Measurements from ENCODE around the gene APOO. TPM values are rescaled to one million over a fixed set of nuclear protein-coding genes. Genes with fewer than 3 reads are reported as not detected.

The APOO gene
- total and polyA plus RNA-seq, 2 of the 4 experiments (the other 2 are of a cell fraction): 9.0 to 14.2 TPM

GRCh38 chrX:23952984-23953907 is 45.5 kb upstream of the APOO start (continued):
- no peak for TF ChIP-seq MAZ (IDR thresholded peaks at IDR 0.05; ENCODE audit: borderline replicate concordance, low read depth, low read length)
- TF ChIP-seq RAD21 (IDR thresholded peaks at IDR 0.05; ENCODE audit: low read length): no peak

- ChIA-PET CTCF (no interaction called here), POLR2A (ENCODE audit: unreplicated experiment) (no interaction called here)
- no TSS peak for BruUV-seq (replicated peaks)
- Histone ChIP-seq H3K56ac (ENCODE audit: extremely low read depth, insufficient read depth, low read length) (no peak overlapping the region), H4K91ac (ENCODE audit: insufficient read depth, low read depth, low read length) (no peak overlapping the region), H3K27ac (ENCODE audit: insufficient read depth, low read length) (no peak overlapping the region), H2AK9ac (replicated peaks; ENCODE audit: low read depth, low read length, poor library complexity) (no peak overlapping the region), H3K9ac (ENCODE audit: low read depth, low read length) (no peak overlapping the region), H3K23ac (ENCODE audit: low read depth, low read length) (no peak overlapping the region), H3K79me1 (ENCODE audit: low read depth in 1 of 2, low read length in 2 of 2) (no peaks in the 10 kb centered on the region), H2AFZ (replicated peaks; ENCODE audit: low read length, poor library complexity) (no peak overlapping the region), H3K4me2 (ENCODE audit: low read depth, low read length) (no peak overlapping the region), H2AK5ac (ENCODE audit: low read depth, low read length) (no peak overlapping the region), H4K8ac (ENCODE audit: low read depth in 2 of 2, low read length in 2 of 2) (no peak overlapping the region), H3K9me1 (ENCODE audit: insufficient read depth, low read length) (no peaks in the 10 kb centered on the region), H3K27me3 (ENCODE audit: control insufficient read depth, insufficient read depth, low read length) (no peaks in the 10 kb centered on the region), H4K5ac (ENCODE audit: low read depth, low read length) (no peak overlapping the region), H3K14ac (replicated peaks; ENCODE audit: low read depth, low read length) (no peak overlapping the region), H3K4ac (ENCODE audit: low read depth, low read length) (no peak overlapping the region), H2BK120ac (ENCODE audit: low read depth, low read length) (no peak overlapping the region), H2BK20ac (ENCODE audit: low read depth, low read length) (no peak overlapping the region), H3K18ac (ENCODE audit: low read depth, low read length) (no peak overlapping the region), H2BK15ac (ENCODE audit: low read depth, low read length) (no peak overlapping the region), H3K4me3 (ENCODE audit: insufficient read depth, low read depth, low read length) (no peak overlapping the region), H3K4me1 (ENCODE audit: control insufficient read depth, insufficient read depth, low read length) (no peaks in the 10 kb centered on the region), H3K36me3 (ENCODE audit: control insufficient read depth, insufficient read depth, low read length) (no peaks in the 10 kb centered on the region), H2BK5ac (ENCODE audit: low read depth, low read length, poor library complexity, severe bottlenecking) (no peak overlapping the region), H4K20me1 (ENCODE audit: insufficient read depth, low read length) (no peaks in the 10 kb centered on the region), H3K9me3 (ENCODE audit: control insufficient read depth, insufficient read depth, low read length) (no peaks in the 10 kb centered on the region)
- in situ Hi-C loops (cut with MboI; ENCODE audit: low sequenced_read_pairs) (no loop called here), dilution Hi-C loops (cut with HindIII; ENCODE audit: low sequenced_read_pairs, unreplicated experiment) (no loop called here), intact Hi-C loops (cut with micrococcal nuclease) (no loop called here)
- ATAC-seq (ENCODE audit: low read depth) (no peak), DNase-seq (no peak)
- TF ChIP-seq CEBPB (IDR thresholded peaks at IDR 0.05; ENCODE audit: low read depth, low read length) (0 out of 2 replicates have a peak, but pooled peaks have one; percentile 23), RAD21 (IDR thresholded peaks at IDR 0.05; ENCODE audit: low read length) (no peak)
- WGBS, 2 experiments (ENCODE audit: extremely low coverage in 2 of 2, insufficient read length in 1 of 2): no CpG with 5 or more reads among the region's 3 CpGs
These were observed 44.7 kb upstream of the APOO start for GRCh38 chrX:23952391-23952790.
